HL-60/S4 (cell line): Measurements from ENCODE around the gene AFAP1L2.

Experiments
- in situ Hi-C: fragments of 300-500 bp; cut with MboI; formaldehyde crosslinking; loops from 2 replicates; pipeline ENCODE4 v1.14.3; 2022; ENCODE audit warnings: low sequenced_read_pairs

AFAP1L2 gene

GRCh38 chr10:114246679-114247305 is 157.5 kb downstream of the AFAP1L2 start:
- in situ Hi-C loops = no loop called here

- in situ Hi-C loops = no loop called here
Observed at GRCh38 chr10:114245121-114245791, 159.0 kb downstream of the AFAP1L2 start.
